Common myeloid progenitor, CD34-positive (primary cell): ENCODE results near the gene RALGAPA2.

Experiments used
- CTCF ChIA-PET: fragments of 350-600 bp; sonication (Branson Sonifier 250); formaldehyde crosslinking; loops from one replicate; lab custom pipeline; 2021; ENCODE audit warnings: antibody characterized with exemption; lab: Charles Lee
- POLR2A ChIA-PET: fragments of 350-600 bp; sonication (Branson Sonifier 250); formaldehyde crosslinking; loops from one replicate; lab custom pipeline; 2021; ENCODE audit warnings: antibody characterized with exemption; lab: Charles Lee
- DNase-seq, 3 donors: peaks; one replicate each; pipeline versions ENCODE4 v3.0.0 to v3.0.0-alpha.2; 2013
- H3K27ac ChIP-seq, 2 experiments: 1 replicate in 1 of 2; 2 replicates in 1 of 2; pipeline ENCODE4 v1.7.0; 2013; ENCODE audit warnings: inconsistent platforms in 2 of 2, low read length in 2 of 2, mild to moderate bottlenecking in 2 of 2, low read depth in 1 of 2, moderate library complexity in 1 of 2; ENCODE audit not compliant: severe bottlenecking in 2 of 2, insufficient read depth in 1 of 2, poor library complexity in 1 of 2
- H3K27me3 ChIP-seq, 5 experiments: replicated peaks in 2 of 5; 1 replicate in 3 of 5; 2 replicates in 2 of 5; pipeline versions ENCODE4 v1.6.1 to v1.7.0; 2013; ENCODE audit warnings: low read length in 4 of 5, mild to moderate bottlenecking in 2 of 5, moderate library complexity in 2 of 5, inconsistent platforms in 1 of 5; ENCODE audit not compliant: insufficient read depth in 5 of 5, control insufficient read depth in 4 of 5
- H3K36me3 ChIP-seq, 4 experiments: 1 replicate in 2 of 4; 2 replicates in 2 of 4; pipeline versions ENCODE4 v1.6.1 to v1.7.0; 2013; ENCODE audit warnings: low read length in 3 of 4, control low read depth in 1 of 4, mild to moderate bottlenecking in 1 of 4; ENCODE audit not compliant: control insufficient read depth in 4 of 4, insufficient read depth in 4 of 4
- H3K4me1 ChIP-seq, 4 experiments: 1 replicate in 3 of 4; 2 replicates in 1 of 4; pipeline versions ENCODE4 v1.6.1 to v1.7.1; 2013; ENCODE audit warnings: low read length in 3 of 4, mild to moderate bottlenecking in 3 of 4, control low read depth in 1 of 4, inconsistent platforms in 1 of 4, moderate library complexity in 1 of 4; ENCODE audit not compliant: control insufficient read depth in 4 of 4, insufficient read depth in 4 of 4; ENCODE audit errors: control extremely low read depth in 1 of 4
- H3K4me3 ChIP-seq, 7 experiments: 1 replicate in 4 of 7; 2 replicates in 3 of 7; pipeline versions ENCODE4 v1.5.1 to v1.7.0; 2013; ENCODE audit warnings: mild to moderate bottlenecking in 7 of 7, low read length in 6 of 7, moderate library complexity in 6 of 7, inconsistent platforms in 2 of 7, low read depth in 2 of 7, control low read depth in 1 of 7; ENCODE audit not compliant: insufficient read depth in 4 of 7, control insufficient read depth in 1 of 7; ENCODE audit errors: extremely low read depth in 1 of 7
- H3K9me3 ChIP-seq, 5 experiments: 1 replicate in 4 of 5; 2 replicates in 1 of 5; pipeline versions ENCODE4 v1.6.1 to v1.7.1; 2013; ENCODE audit warnings: low read length in 4 of 5, mild to moderate bottlenecking in 2 of 5, inconsistent platforms in 1 of 5, low read depth in 1 of 5, moderate library complexity in 1 of 5; ENCODE audit not compliant: control insufficient read depth in 4 of 5, insufficient read depth in 2 of 5; ENCODE audit errors: control extremely low read depth in 1 of 5
- WGBS: methylation state at CpG from one replicate; pipeline ENCODE4 v1.1.5; 2013; ENCODE audit not compliant: insufficient coverage; 5-methylcytosine and 5-hydroxymethylcytosine counted together

Gene RALGAPA2

GRCh38 chr20:20366876-20367574 lies 345.4 kb downstream of the RALGAPA2 start:
- peak in 1 of 3 donors; percentile 37 for DNase-seq
- H3K27me3 ChIP-seq = peaks cover 14 to 96% (median 49%) of the 10 kb centered on the region in 5 experiments
- CTCF ChIA-PET = no interaction called here
- no peak overlapping the region for H3K27ac ChIP-seq
- no peaks in the 10 kb centered on the region for H3K9me3 ChIP-seq
- POLR2A ChIA-PET = no interaction called here
- H3K4me1 ChIP-seq = peaks cover 0 to 53% (median 36%) of the 10 kb centered on the region in 4 experiments
- peak overlapping the region in 4 of 7 experiments; percentile 4 to 66 (median 32) for H3K4me3 ChIP-seq
- WGBS = 3% methylated on average over 57 of the region's 63 CpGs
- no peaks in the 10 kb centered on the region for H3K36me3 ChIP-seq

GRCh38 chr20:20366551-20366875 lies 345.9 kb downstream of the RALGAPA2 start:
- CTCF ChIA-PET = no interaction called here
- POLR2A ChIA-PET = no interaction called here

DNA sequence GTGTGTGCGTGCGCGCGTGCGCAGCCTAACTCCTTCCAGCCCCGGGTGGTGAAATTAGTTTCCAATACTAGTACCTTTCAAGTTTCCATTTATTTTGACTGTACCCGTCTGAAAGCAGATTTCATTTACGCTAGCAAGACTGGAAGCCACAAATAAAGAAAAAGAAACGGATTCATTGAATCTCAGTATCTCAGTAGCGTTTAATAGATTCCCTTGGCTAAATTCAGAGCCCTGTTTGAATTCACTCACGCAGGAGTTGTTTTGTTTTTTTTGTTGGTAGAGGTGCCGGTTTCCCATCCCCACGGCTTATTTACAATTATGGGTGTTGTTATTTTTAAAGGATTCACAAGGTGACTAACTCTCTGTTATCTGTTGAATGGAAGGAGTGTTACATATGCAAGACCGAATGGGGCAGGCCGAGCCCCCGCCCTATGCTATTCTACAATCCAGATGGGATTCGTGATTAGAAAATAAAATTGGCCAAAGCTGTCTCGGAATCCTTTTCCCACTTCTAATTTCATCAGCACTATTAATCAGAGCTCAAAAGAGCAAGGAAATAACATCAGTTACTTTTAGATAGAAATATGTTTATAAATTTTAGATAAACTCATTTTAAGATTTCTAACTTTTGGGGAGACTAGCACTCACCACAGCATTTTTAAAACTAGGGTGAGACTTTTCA lies 346.8 kb downstream of the RALGAPA2 start:
- 21% methylated on average over 8 of the region's 18 CpGs for WGBS
- POLR2A ChIA-PET = no interaction called here
- Histone ChIP-seq H3K27me3 (peaks cover 12 to 96% (median 47%) of the 10 kb centered on the region in 5 experiments), H3K36me3 (no peaks in the 10 kb centered on the region), H3K27ac (no peak overlapping the region), H3K4me3 (no peak overlapping the region), H3K4me1 (peaks cover 0 to 53% (median 36%) of the 10 kb centered on the region in 4 experiments), H3K9me3 (no peaks in the 10 kb centered on the region)
- CTCF ChIA-PET = no interaction called here
- DNase-seq = peak in 1 of 3 donors; percentile 26

More at GRCh38 chr20:20366551-20366875, 345.9 kb downstream of the RALGAPA2 start:
- no peaks in the 10 kb centered on the region for H3K9me3 ChIP-seq
- peaks cover 11 to 96% (median 47%) of the 10 kb centered on the region in 5 experiments for H3K27me3 ChIP-seq
- WGBS = 7% methylated on average over 7 of the region's 19 CpGs
- no peak overlapping the region for H3K4me3 ChIP-seq
- H3K36me3 ChIP-seq = no peaks in the 10 kb centered on the region
- peaks cover 0 to 53% (median 36%) of the 10 kb centered on the region in 4 experiments for H3K4me1 ChIP-seq
- H3K27ac ChIP-seq = no peak overlapping the region
- DNase-seq = no peak

GRCh38 chr20:20364593-20365479 lies 347.6 kb downstream of the RALGAPA2 start:
- WGBS = 6% methylated on average over 53 of the region's 70 CpGs
- CTCF ChIA-PET = interaction anchor here (0.6 kb wide), 1 partner anchor 478 kb away, joined by 3 read pairs; no protein-coding TSS in a partner anchor
- H3K27ac ChIP-seq = no peak overlapping the region
- no peaks in the 10 kb centered on the region for H3K36me3 ChIP-seq
- H3K27me3 ChIP-seq = peaks cover 14 to 94% (median 44%) of the 10 kb centered on the region in 5 experiments
- peak overlapping the region in 2 of 7 experiments; percentile 7 to 40 for H3K4me3 ChIP-seq
- no peaks in the 10 kb centered on the region for H3K9me3 ChIP-seq
- POLR2A ChIA-PET = no interaction called here
- no peak for DNase-seq
- peaks cover 0 to 52% (median 38%) of the 10 kb centered on the region in 4 experiments for H3K4me1 ChIP-seq

DNA sequence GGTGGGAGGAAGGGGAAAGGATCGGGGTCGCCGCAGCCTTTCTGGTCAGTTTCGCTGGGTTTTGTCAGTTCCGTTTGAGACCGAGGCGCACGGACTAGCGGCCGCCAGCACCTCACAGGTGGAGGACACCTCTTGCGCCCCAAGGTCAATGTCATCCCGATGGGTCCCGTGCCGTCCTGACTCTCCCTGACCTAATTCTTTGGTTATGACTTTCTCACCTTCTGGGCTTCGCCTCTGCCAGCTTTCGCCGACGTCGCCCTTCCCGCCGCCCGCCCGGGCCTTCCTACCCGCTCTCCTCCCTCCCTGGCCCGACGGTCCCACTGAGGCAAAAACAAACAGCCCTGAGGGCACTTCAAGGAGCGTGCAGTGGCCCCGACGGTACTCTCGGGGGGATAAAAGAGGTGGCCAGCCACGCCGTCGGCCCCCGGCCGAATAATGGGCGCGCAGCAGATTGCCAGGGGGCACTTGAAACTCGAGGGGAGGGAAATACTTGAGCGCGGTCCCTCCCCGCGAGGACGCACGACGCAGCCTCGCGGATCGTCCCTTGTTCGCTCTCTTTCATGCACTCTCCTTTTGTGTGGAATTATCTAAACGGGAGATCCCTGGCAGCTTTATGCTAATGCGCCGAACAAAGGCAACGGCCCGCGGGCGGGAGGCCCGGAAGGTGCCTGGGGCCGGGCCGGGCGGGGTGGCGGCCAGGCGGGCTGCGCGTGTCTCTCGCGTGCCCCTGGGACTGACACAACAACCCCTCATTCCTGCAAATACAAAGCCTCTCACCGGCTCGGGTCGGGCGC lies 348.4 kb downstream of the RALGAPA2 start:
- ChIA-PET CTCF (no interaction called here), POLR2A (no interaction called here)
- 6% methylated on average over 49 of the region's 70 CpGs for WGBS
- DNase-seq = peak in 1 of 3 donors; percentile 24
- Histone ChIP-seq H3K27me3 (peaks cover 14 to 90% (median 43%) of the 10 kb centered on the region in 5 experiments), H3K9me3 (no peaks in the 10 kb centered on the region), H3K4me1 (peaks cover 0 to 43% (median 30%) of the 10 kb centered on the region in 4 experiments), H3K4me3 (peak overlapping the region in 2 of 7 experiments; percentile 7 to 40), H3K36me3 (no peaks in the 10 kb centered on the region), H3K27ac (no peak overlapping the region)

- WGBS = 13% methylated on average over 5 of the region's 15 CpGs
- H3K27ac ChIP-seq = no peak overlapping the region
- H3K4me3 ChIP-seq = peak overlapping the region in 1 of 7 experiments; percentile 4
- peaks cover 14 to 86% (median 44%) of the 10 kb centered on the region in 5 experiments for H3K27me3 ChIP-seq
- H3K36me3 ChIP-seq = no peaks in the 10 kb centered on the region
- POLR2A ChIA-PET = interaction anchor here (1.0 kb wide), 1 partner anchor 8 kb away, joined by 5 read pairs; no protein-coding TSS in a partner anchor
- no peaks in the 10 kb centered on the region for H3K9me3 ChIP-seq
- DNase-seq = no peak
- CTCF ChIA-PET = no interaction called here
- H3K4me1 ChIP-seq = peaks cover 0 to 39% (median 26%) of the 10 kb centered on the region in 4 experiments
Measured at GRCh38 chr20:20363434-20363798, 349.0 kb downstream of the RALGAPA2 start.
